ENCODE measurements around the gene CFAP100.

- no peak for TF ChIP-seq TAF1 (IDR thresholded peaks at IDR 0.05; ENCODE audit: borderline replicate concordance, insufficient read depth, low read length)
- TF ChIP-seq REST (IDR thresholded peaks at IDR 0.05; ENCODE audit: insufficient read depth in 1 of 2, low read depth in 2 of 2, low read length in 2 of 2), result no peak
- 0 out of 2 replicates have a peak, but pooled peaks have one; percentile 44 for TF ChIP-seq POLR2AphosphoS5 (IDR thresholded peaks at IDR 0.05; ENCODE audit: low read depth, low read length)
- no peak for TF ChIP-seq SIN3A (IDR thresholded peaks at IDR 0.05; ENCODE audit: borderline replicate concordance, insufficient read depth, low read length)
- no peak for TF ChIP-seq FOXP2 (optimal IDR thresholded peaks at IDR 0.05; ENCODE audit: borderline replicate concordance, extremely low read depth, extremely low read length, insufficient read depth)
These were observed 81.7 kb downstream of the CFAP100 start for GRCh38 chr3:126476166-126477060.
